ENCODE measurements around the gene HHEX. TPM values are rescaled to one million over a fixed set of nuclear protein-coding genes. Genes with fewer than 3 reads are reported as not detected.

HHEX gene
- total and polyA plus RNA-seq, 2 of the 4 experiments (the other 2 are of a cell fraction): 2.3 to 7.7 TPM

- intact Hi-C loops (cut with micrococcal nuclease) (loop anchor here (5.0 kb wide), 1 partner anchor 131 kb away; no protein-coding TSS in a partner anchor), dilution Hi-C loops (cut with HindIII; ENCODE audit: low sequenced_read_pairs, unreplicated experiment) (no loop called here), in situ Hi-C loops (cut with MboI; ENCODE audit: low sequenced_read_pairs) (no loop called here)
- no peak overlapping the region for H3K18ac ChIP-seq (ENCODE audit: low read depth, low read length)
- DNase-seq (no peak), ATAC-seq (ENCODE audit: low read depth) (no peak)
- H3K4me2 ChIP-seq (ENCODE audit: low read depth, low read length): peak overlapping the region; percentile 94
- H2BK15ac ChIP-seq (ENCODE audit: low read depth, low read length): no peak overlapping the region
- POLR2A ChIA-PET (ENCODE audit: unreplicated experiment): no interaction called here
- peaks cover 21% of the 10 kb centered on the region for H3K4me1 ChIP-seq (ENCODE audit: control insufficient read depth, insufficient read depth, low read length)
- peak overlapping the region; percentile 24 for H2AFZ ChIP-seq (replicated peaks; ENCODE audit: low read length, poor library complexity)
- H3K36me3 ChIP-seq (ENCODE audit: control insufficient read depth, insufficient read depth, low read length): peaks cover 9% of the 10 kb centered on the region
- H2AK5ac ChIP-seq (ENCODE audit: low read depth, low read length): peak overlapping the region; percentile 41
- 69% methylated on average over 14 of the region's 35 CpGs; no CpG with 5 or more reads in 1 of the 2 experiments for WGBS, 2 experiments (ENCODE audit: extremely low coverage in 2 of 2, insufficient read length in 1 of 2)
- peaks cover 1% of the 10 kb centered on the region; the same call in 1 of the 2 replicates for H3K9me3 ChIP-seq (ENCODE audit: control insufficient read depth, insufficient read depth, low read length)
- H3K4me3 ChIP-seq (ENCODE audit: insufficient read depth, low read depth, low read length): peak overlapping the region; percentile 10; the same call in 1 of the 2 replicates
- no peak overlapping the region for H3K56ac ChIP-seq (ENCODE audit: extremely low read depth, insufficient read depth, low read length)
- CTCF ChIA-PET: no interaction called here
- H4K8ac ChIP-seq (ENCODE audit: low read depth in 2 of 2, low read length in 2 of 2): peak overlapping the region in 1 of 2 experiments; percentile 72; a peak in 1 of 4 replicates
- no peak overlapping the region for H2BK20ac ChIP-seq (ENCODE audit: low read depth, low read length)
- H3K27me3 ChIP-seq (ENCODE audit: control insufficient read depth, insufficient read depth, low read length): no peaks in the 10 kb centered on the region
- H4K91ac ChIP-seq (ENCODE audit: insufficient read depth, low read depth, low read length): no peak overlapping the region
- TF ChIP-seq RAD21 (IDR thresholded peaks at IDR 0.05; ENCODE audit: low read length): no peak
- TF ChIP-seq CEBPB (IDR thresholded peaks at IDR 0.05; ENCODE audit: low read depth, low read length): no peak
- no peak for TF ChIP-seq CTCF (conservative IDR thresholded peaks at IDR 0.05; ENCODE audit: low read depth, low read length)
- TF ChIP-seq BHLHE40 (IDR thresholded peaks at IDR 0.05; ENCODE audit: low read depth, low read length): no peak
- TF ChIP-seq USF2 (IDR thresholded peaks at IDR 0.05; ENCODE audit: low read depth, low read length): no peak
- no peak for TF ChIP-seq FOS (IDR thresholded peaks at IDR 0.05; ENCODE audit: low read depth, low read length)
- no peak for TF ChIP-seq NFE2L2 (IDR thresholded peaks at IDR 0.05; ENCODE audit: low read depth, low read length)
- no peak for TF ChIP-seq SMC3 (IDR thresholded peaks at IDR 0.05; ENCODE audit: low read depth, low read length)
- TF ChIP-seq POLR2A (IDR thresholded peaks at IDR 0.05; ENCODE audit: low read depth, low read length): no peak
- TF ChIP-seq MAZ (IDR thresholded peaks at IDR 0.05; ENCODE audit: borderline replicate concordance, low read depth, low read length): no peak
- no peak for TF ChIP-seq ELK1 (IDR thresholded peaks at IDR 0.05; ENCODE audit: borderline replicate concordance, low read depth, low read length)
- no peak for TF ChIP-seq MXI1 (IDR thresholded peaks at IDR 0.05; ENCODE audit: borderline replicate concordance, low read depth, low read length)
- no peak for TF ChIP-seq MAFK (IDR thresholded peaks at IDR 0.05; ENCODE audit: low read depth, low read length)
- no peak for TF ChIP-seq RCOR1 (IDR thresholded peaks at IDR 0.05; ENCODE audit: insufficient replicate concordance, low read length)
- TF ChIP-seq RFX5 (IDR thresholded peaks at IDR 0.05; ENCODE audit: low read depth, low read length): no peak
- TF ChIP-seq CHD1 (IDR thresholded peaks at IDR 0.05; ENCODE audit: low read depth, low read length): no peak
- peak overlapping the region; percentile 72 for H3K23ac ChIP-seq (ENCODE audit: low read depth, low read length)
- 0 out of 2 replicates have a peak, but pooled peaks cover 3% of the 10 kb centered on the region for H4K20me1 ChIP-seq (ENCODE audit: insufficient read depth, low read length)
- peak overlapping the region; percentile 16 for H3K9ac ChIP-seq (ENCODE audit: low read depth, low read length)
- H2BK5ac ChIP-seq (ENCODE audit: low read depth, low read length, poor library complexity, severe bottlenecking): no peak overlapping the region
- H3K9me1 ChIP-seq (ENCODE audit: insufficient read depth, low read length): peaks cover 8% of the 10 kb centered on the region; the same call in 1 of the 2 replicates
- H3K14ac ChIP-seq (replicated peaks; ENCODE audit: low read depth, low read length): peak overlapping the region; percentile 8; the same call in 1 of the 2 replicates
- H2AK9ac ChIP-seq (replicated peaks; ENCODE audit: low read depth, low read length, poor library complexity): peak overlapping the region; percentile 48
- peaks cover 17 to 50% of the 10 kb centered on the region in 2 experiments; a peak in 3 of 4 replicates for H3K79me1 ChIP-seq (ENCODE audit: low read depth in 1 of 2, low read length in 2 of 2)
- no peak overlapping the region for H2BK120ac ChIP-seq (ENCODE audit: low read depth, low read length)
- peak overlapping the region; percentile 12; the same call in 1 of the 2 replicates for H3K27ac ChIP-seq (ENCODE audit: insufficient read depth, low read length)
- H4K5ac ChIP-seq (ENCODE audit: low read depth, low read length): no peak overlapping the region; the same call in 1 of the 2 replicates
- H3K4ac ChIP-seq (ENCODE audit: low read depth, low read length): peak overlapping the region; percentile 7; the same call in 1 of the 2 replicates
- no TSS peak for BruUV-seq (replicated peaks)
These were observed 1.9 kb downstream of the HHEX start for GRCh38 chr10:92691591-92692079.
